Suprapubic skin (tissue), 4 donors: ENCODE data around the gene BGN. TPM values are rescaled to one million over a fixed set of nuclear protein-coding genes. Genes with fewer than 3 reads are reported as not detected.

Experiments
- DNase-seq, 2 donors: peaks; one replicate each; pipeline ENCODE4 v3.0.0-alpha.2; 2019; ENCODE audit warnings: low spot score in 2 of 2
- H3K27ac ChIP-seq: fragments of 200-600 bp; sonication (generic); one replicate; pipeline ENCODE4 v1.5.1; 2019
- H3K27me3 ChIP-seq: fragments of 200-600 bp; sonication (generic); one replicate; pipeline ENCODE4 v1.5.1; 2019
- H3K36me3 ChIP-seq: fragments of 200-600 bp; sonication (generic); one replicate; pipeline ENCODE4 v1.5.1; 2019
- H3K4me1 ChIP-seq: fragments of 200-600 bp; sonication (generic); one replicate; pipeline ENCODE4 v1.5.1; 2019
- H3K4me3 ChIP-seq: fragments of 200-600 bp; sonication (generic); one replicate; pipeline ENCODE4 v1.5.1; 2019; ENCODE audit warnings: mild to moderate bottlenecking
- H3K9me3 ChIP-seq: fragments of 200-600 bp; sonication (generic); one replicate; pipeline ENCODE4 v1.5.1; 2019
- CTCF ChIP-seq, 2 donors: fragments of 200-600 bp in 1 of 2; fragments of 450-650 bp in 1 of 2; sonication (generic) in 1 of 2; IDR thresholded peaks; one replicate each; pipeline ENCODE4 v1.5.1; 2016 to 2019; ENCODE audit warnings: antibody characterized with exemption in 2 of 2, mild to moderate bottlenecking in 1 of 2, moderate library complexity in 1 of 2
- EP300 ChIP-seq: sonication (generic); formaldehyde crosslinking; IDR thresholded peaks from one replicate; pipeline ENCODE4 v1.6.1; 2017; ENCODE audit warnings: antibody characterized with exemption
- POLR2A ChIP-seq, 2 donors: fragments of 450-650 bp; IDR thresholded peaks; one replicate each; pipeline ENCODE4 v1.6.1; 2017; ENCODE audit warnings: antibody characterized with exemption in 2 of 2, mild to moderate bottlenecking in 2 of 2, moderate library complexity in 2 of 2
- POLR2AphosphoS5 ChIP-seq, 3 donors: sonication (generic); formaldehyde crosslinking; IDR thresholded peaks; one replicate each; pipeline ENCODE4 v1.6.1; 2017; ENCODE audit warnings: antibody characterized with exemption in 3 of 3
- WGBS: methylation state at CpG from one replicate; pipeline ENCODE4 v1.1.5; 2018; 5-methylcytosine and 5-hydroxymethylcytosine counted together
- total RNA-seq, 4 donors: library from RNA; depleted of rRNA; stranded (reverse); fragments of >200 nt; gene quantifications; one replicate each; pipeline ENCODE4 v1.1.0, GENCODE V29; 2016

BGN gene
- total RNA-seq, 4 donors from 2014 or later, result 24.9 to 108 (median 67.3) TPM

- no peak for TF ChIP-seq POLR2A (IDR thresholded peaks at IDR 0.05)
- no peak for TF ChIP-seq POLR2AphosphoS5 (IDR thresholded peaks at IDR 0.05)
- TF ChIP-seq CTCF (IDR thresholded peaks at IDR 0.05), result no peak
- TF ChIP-seq EP300, result no peak
- Histone ChIP-seq H3K4me1 (peaks cover 11% of the 10 kb centered on the region), H3K4me3 (no peak within 1 kb of the TSS), H3K27ac (no peak within 1 kb of the TSS), H3K9me3 (no peaks in the 10 kb centered on the region), H3K27me3 (peaks cover 42% of the 10 kb centered on the region), H3K36me3 (no peaks in the 10 kb centered on the region)
- DNase-seq, result no peak
- WGBS, result no CpG with 5 or more reads among the region's 50 CpGs
Measured at GRCh38 chrX:153517423-153517822, 22.6 kb downstream of the BGN start, which contains the start of gene ATP2B3. ATP2B3 (plus strand) TSS chrX:153517642; CDS start chrX:153536248, 18,606 bp downstream.

GRCh38 chrX:153517946-153518834 is 23.4 kb downstream of the BGN start:
- no peak for DNase-seq
- Histone ChIP-seq H3K4me3 (no peak overlapping the region), H3K27ac (no peak overlapping the region), H3K27me3 (peaks cover 44% of the 10 kb centered on the region), H3K9me3 (no peaks in the 10 kb centered on the region), H3K36me3 (no peaks in the 10 kb centered on the region), H3K4me1 (peaks cover 11% of the 10 kb centered on the region)
- WGBS, result 43% methylated on average over 5 of the region's 70 CpGs
- TF ChIP-seq CTCF (IDR thresholded peaks at IDR 0.05), result no peak

- Histone ChIP-seq H3K9me3 (no peaks in the 10 kb centered on the region), H3K27ac (no peak overlapping the region), H3K27me3 (peaks cover 44% of the 10 kb centered on the region), H3K4me3 (no peak overlapping the region), H3K36me3 (no peaks in the 10 kb centered on the region), H3K4me1 (peaks cover 11% of the 10 kb centered on the region)
- no peak for DNase-seq
- no peak for TF ChIP-seq POLR2AphosphoS5 (IDR thresholded peaks at IDR 0.05)
- no peak for TF ChIP-seq POLR2A (IDR thresholded peaks at IDR 0.05)
- TF ChIP-seq CTCF (IDR thresholded peaks at IDR 0.05), result no peak
- TF ChIP-seq EP300, result no peak
- 75% methylated on average over 10 of the region's 21 CpGs for WGBS
Measured at GRCh38 chrX:153519569-153520286, 24.9 kb downstream of the BGN start.

GRCh38 chrX:153520287-153520917 is 25.6 kb downstream of the BGN start:
- TF ChIP-seq CTCF (IDR thresholded peaks at IDR 0.05), result no peak
- TF ChIP-seq POLR2AphosphoS5 (IDR thresholded peaks at IDR 0.05), result no peak
- TF ChIP-seq POLR2A (IDR thresholded peaks at IDR 0.05), result no peak
- TF ChIP-seq EP300, result no peak
- H3K4me1 ChIP-seq, result peaks cover 11% of the 10 kb centered on the region
- H3K36me3 ChIP-seq, result no peaks in the 10 kb centered on the region
- no peak for DNase-seq
- H3K27ac ChIP-seq, result no peak overlapping the region
- H3K27me3 ChIP-seq, result peaks cover 47% of the 10 kb centered on the region
- H3K9me3 ChIP-seq, result no peaks in the 10 kb centered on the region
- 70% methylated on average over 3 of the region's 7 CpGs for WGBS
- no peak overlapping the region for H3K4me3 ChIP-seq

GRCh38 chrX:153521034-153521433 is 26.3 kb downstream of the BGN start:
- WGBS, result 56% methylated on average over 7 of the region's 9 CpGs
- DNase-seq, result no peak
- H3K4me3 ChIP-seq, result no peak overlapping the region
- no peaks in the 10 kb centered on the region for H3K36me3 ChIP-seq
- H3K4me1 ChIP-seq, result peaks cover 11% of the 10 kb centered on the region
- no peak overlapping the region for H3K27ac ChIP-seq
- TF ChIP-seq POLR2AphosphoS5 (IDR thresholded peaks at IDR 0.05) (no peak), POLR2A (IDR thresholded peaks at IDR 0.05) (no peak), CTCF (IDR thresholded peaks at IDR 0.05) (no peak), EP300 (no peak)
- H3K27me3 ChIP-seq, result peaks cover 53% of the 10 kb centered on the region
- no peaks in the 10 kb centered on the region for H3K9me3 ChIP-seq
